Measurements from ENCODE around the gene ZNF385A. TPM values are rescaled to one million over a fixed set of nuclear protein-coding genes. Genes with fewer than 3 reads are reported as not detected.

The ZNF385A gene
- total and polyA plus RNA-seq, 9 of the 15 experiments (the other 6 are each of a cell fraction or from before 2014, with no cell fraction given), result 1.0 to 111 (median 7.7) TPM

- TF ChIP-seq CUX1 (CRISPR knock-in tag; IDR thresholded peaks at IDR 0.05) (no peak), VEZF1 (CRISPR knock-in tag; IDR thresholded peaks at IDR 0.05) (no peak), NFIC (IDR thresholded peaks at IDR 0.05) (peak; percentile 41; the same call in 1 of the 2 replicates), CLOCK (CRISPR knock-in tag; IDR thresholded peaks at IDR 0.05; ENCODE audit: borderline replicate concordance) (no peak), ZNF140 (CRISPR knock-in tag; IDR thresholded peaks at IDR 0.05) (no peak), ZBTB49 (CRISPR knock-in tag; IDR thresholded peaks at IDR 0.05; ENCODE audit: borderline replicate concordance) (no peak), CHCHD3 (CRISPR knock-in tag; IDR thresholded peaks at IDR 0.05) (no peak), SAFB (IDR thresholded peaks at IDR 0.05; ENCODE audit: borderline replicate concordance, low read depth, low read length) (no peak), SMAD2 (IDR thresholded peaks at IDR 0.05; ENCODE audit: low read depth, low read length) (no peak), ELK3 (CRISPR knock-in tag; IDR thresholded peaks at IDR 0.05) (no peak)
These were observed 13.0 kb downstream of the ZNF385A start (continued) for GRCh38 chr12:54371328-54372112.
